SU-DHL-6 (cell line): ENCODE results near the gene TPST1.

ENCODE experiments used
- CTCF ChIP-seq: fragments of 200-600 bp; sonication (generic); IDR thresholded peaks from one replicate; pipeline ENCODE4 v1.5.1; 2017; ENCODE audit warnings: antibody characterized with exemption, mild to moderate bottlenecking, low read length, moderate library complexity; ENCODE audit not compliant: insufficient read depth, poor library complexity, severe bottlenecking
- EZH2phosphoT487 ChIP-seq: fragments of 200-600 bp; sonication (generic), shearing (Covaris generic); conservative IDR thresholded peaks from 2 replicates; pipeline ENCODE4 v1.6.1; 2018; ENCODE audit warnings: mild to moderate bottlenecking, antibody characterized with exemption, low read length, moderate library complexity, mixed read lengths

GRCh38 chr7:66227808-66228207 is 22.7 kb downstream of the TPST1 start:
- TF ChIP-seq CTCF (no peak), EZH2phosphoT487 (no peak)
